Stimulated activated naive CD4-positive, alpha-beta T cell (primary cell): Measurements from ENCODE around the gene EOMES.
"Not testable (repeated sequence)": the region's sequence is repeated elsewhere in the genome, so short reads cannot be mapped to it uniquely, and the experiment has no call there.

Source experiments
- DNase-seq, 6 experiments: peaks; one replicate each; lab custom pipeline; 2025; lab: John Stamatoyannopoulos, UW

Gene EOMES

GRCh38 chr3:27721717-27722564 is at the start of gene EOMES:
EOMES (minus strand) TSS chr3:27722323; CDS start chr3:27722294, 29 bp downstream.
- peak; percentile 34 to 74 (median 58) for DNase-seq

DNA sequence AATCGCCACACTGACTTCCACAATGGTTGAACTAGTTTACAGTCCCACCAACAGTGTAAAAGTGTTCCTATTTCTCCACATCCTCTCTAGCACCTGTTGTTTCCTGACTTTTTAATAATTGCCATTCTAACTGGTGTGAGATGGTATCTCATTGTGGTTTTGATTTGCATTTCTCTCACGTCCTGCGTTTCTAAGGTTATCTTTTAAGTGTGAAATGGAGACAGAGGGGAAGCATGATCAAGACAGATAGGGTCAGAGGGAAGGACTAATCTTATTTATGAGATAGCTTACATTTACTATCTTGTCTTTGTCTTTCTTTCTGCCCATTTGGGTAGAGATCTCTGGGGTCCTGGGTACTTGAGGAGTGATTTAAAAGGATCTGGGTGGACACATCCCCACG is 48.3 kb upstream of the EOMES start:
- DNase-seq = not testable (repeated sequence)

- DNase-seq = no peak
These were observed 44.9 kb upstream of the EOMES start for GRCh38 chr3:27767000-27767399.

- no peak for DNase-seq
These were observed 36.0 kb upstream of the EOMES start for GRCh38 chr3:27758083-27758482.

- DNase-seq = no peak
These were observed 34.8 kb upstream of the EOMES start for GRCh38 chr3:27756877-27757276.

- DNase-seq = peak in 1 of 6 experiments; percentile 6
These were observed 30.8 kb upstream of the EOMES start for GRCh38 chr3:27752926-27753325.

- no peak for DNase-seq
These were observed 27.5 kb upstream of the EOMES start for GRCh38 chr3:27749643-27750042.

GRCh38 chr3:27746838-27747237 is 24.7 kb upstream of the EOMES start:
- no peak for DNase-seq

- DNase-seq = no peak
These were observed 18.7 kb upstream of the EOMES start for GRCh38 chr3:27740854-27741253.

GRCh38 chr3:27737091-27737490 is 15.0 kb upstream of the EOMES start:
- DNase-seq = no peak

DNA sequence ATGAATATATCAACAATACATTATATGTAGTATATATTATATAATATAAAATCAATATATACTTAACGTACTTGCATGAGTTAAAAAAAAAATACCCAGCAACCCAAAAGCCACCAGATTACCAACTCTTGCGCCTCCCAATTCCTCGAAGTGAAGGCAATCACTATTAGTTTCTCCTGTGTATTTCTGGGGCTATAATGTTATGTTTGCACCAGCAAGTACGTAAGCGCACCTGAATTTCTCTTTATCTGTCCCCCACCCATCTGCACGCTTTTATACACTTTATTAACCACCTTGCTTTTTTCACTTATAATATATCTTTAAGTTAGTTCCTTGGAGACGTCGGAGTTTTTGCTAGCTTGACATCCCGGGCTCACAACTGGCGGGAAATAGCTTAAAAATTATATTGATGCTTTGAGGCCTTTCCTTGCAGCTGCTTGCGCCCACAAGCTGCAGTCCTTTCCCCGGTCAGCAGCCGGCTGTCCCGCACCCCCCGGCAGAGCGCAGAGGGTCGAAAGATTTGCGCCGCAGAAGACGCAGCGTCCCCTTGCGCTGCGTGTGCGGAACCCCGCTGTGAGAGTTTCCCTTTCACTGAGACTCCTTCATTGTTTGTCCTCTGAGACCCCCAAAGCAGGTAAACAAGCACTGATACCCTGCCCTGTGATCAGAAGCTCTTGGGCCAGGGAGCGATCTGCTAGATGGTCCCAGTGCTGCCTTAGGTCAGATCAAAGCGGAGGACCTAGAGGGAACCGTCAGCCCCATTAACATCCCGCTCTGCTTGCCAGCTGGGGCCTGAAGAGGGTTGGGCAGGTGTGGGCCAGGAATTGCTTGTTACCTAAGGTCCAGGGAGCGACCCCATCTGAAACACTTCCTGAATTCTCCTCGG is 8.9 kb upstream of the EOMES start:
- peak in 1 of 6 experiments; percentile 8 for DNase-seq

DNA sequence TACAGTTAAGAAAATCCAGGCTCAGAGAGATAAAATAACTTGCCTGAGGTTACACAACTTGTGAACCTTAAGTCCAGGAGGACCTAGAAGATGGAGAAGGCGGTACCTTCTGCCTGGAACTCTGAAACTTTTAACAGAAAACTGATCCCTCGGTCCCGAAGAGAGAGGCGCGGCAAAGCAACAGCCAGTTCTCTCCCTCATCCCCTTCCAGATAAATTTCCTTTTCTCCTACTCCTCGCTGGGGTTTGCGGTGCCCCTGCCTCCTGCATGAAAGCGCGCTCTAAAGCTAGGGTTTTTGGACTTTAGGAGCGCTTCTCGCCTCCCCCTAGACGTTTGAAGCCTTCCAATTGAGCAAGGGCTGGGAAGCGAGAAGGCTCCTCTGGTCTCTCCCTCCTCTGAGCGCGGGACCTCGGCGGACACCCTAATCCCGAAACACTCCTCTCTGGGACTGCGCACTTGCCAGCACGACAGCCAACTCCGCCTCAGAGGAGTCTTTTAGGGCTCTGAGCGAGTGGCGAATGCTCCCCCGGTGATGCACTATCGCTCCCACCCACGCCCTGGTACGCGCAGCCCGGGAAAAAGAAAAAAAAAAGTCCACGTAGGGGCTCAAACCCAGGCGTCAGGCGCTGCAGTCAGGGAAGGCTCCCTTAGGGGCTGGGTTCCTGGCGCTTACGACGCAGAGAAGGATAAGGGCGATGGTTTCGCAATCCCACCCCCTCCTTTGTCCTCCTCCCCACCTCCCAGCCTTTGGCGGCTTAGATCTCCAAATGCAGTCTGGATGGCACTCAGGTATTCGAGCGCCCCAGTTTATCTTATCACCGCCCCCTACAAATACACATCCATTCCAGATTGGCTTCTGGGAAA is 7.9 kb upstream of the EOMES start:
- DNase-seq = peak in 1 of 6 experiments; percentile 14

DNA sequence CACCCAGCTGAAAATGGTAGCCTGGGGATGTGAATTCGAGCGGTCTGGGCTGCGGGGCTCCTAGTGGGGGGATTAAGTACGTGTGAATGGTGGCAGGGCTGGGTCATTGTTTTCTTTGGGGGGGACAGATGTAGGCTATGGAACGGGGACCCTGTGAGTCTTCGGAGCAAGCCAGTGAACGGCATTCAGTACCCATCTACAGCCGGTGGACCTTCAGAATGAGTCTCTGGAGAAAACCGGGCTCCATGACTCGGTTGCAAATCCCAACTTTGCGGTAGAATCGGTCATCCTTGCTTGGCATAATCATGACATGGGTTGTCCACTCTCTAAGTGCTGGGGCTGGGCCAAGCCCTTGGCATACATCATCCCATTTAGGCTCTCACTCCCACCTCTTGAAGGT is 7.2 kb upstream of the EOMES start:
- DNase-seq = peak in 1 of 6 experiments; percentile 13

DNA sequence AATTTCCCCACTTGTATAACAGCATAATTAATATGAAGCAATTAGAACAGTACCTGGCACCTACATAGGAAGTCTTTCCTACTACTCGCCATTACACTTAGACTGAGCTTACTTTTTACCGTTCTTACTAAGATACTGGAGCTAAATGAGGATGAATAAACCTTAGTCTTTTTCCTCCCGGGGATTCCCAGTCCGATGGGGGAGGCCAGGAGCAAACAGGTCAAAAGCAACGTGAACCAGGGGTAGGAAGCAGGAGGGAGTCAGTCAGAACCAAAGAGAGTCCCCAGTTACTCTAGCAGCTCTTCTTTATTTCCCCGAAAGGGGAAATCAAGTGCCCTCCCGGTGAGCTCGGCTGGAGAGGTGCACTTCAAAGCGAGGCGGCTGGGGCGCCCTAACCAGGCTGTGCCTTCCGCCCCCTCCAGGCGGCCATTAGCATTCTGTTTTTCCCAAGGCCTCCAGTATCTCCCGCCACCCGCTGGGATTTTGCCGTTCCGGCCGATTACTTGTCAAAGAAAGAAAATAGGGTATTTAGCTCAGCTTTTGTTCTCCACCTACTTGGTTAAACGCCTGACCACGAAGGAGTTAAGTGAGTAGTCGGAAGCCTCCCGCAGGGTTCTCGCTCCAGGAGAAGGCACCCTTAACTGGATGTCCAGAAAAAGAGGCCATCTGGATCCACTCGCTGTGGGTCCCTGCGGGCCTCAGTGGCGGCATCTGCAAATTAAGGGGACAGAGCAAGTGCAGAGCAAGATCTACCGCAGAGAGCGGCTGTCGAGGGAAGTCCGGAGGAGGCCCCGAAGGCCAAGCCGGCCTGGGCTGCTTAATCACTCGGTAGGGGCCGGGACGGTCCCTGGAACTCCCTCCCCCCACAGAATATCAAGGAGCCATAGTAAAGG is 6.3 kb upstream of the EOMES start:
- DNase-seq = peak in 1 of 6 experiments; percentile 25

GRCh38 chr3:27726240-27726639 is 4.1 kb upstream of the EOMES start:
- DNase-seq = no peak

DNA sequence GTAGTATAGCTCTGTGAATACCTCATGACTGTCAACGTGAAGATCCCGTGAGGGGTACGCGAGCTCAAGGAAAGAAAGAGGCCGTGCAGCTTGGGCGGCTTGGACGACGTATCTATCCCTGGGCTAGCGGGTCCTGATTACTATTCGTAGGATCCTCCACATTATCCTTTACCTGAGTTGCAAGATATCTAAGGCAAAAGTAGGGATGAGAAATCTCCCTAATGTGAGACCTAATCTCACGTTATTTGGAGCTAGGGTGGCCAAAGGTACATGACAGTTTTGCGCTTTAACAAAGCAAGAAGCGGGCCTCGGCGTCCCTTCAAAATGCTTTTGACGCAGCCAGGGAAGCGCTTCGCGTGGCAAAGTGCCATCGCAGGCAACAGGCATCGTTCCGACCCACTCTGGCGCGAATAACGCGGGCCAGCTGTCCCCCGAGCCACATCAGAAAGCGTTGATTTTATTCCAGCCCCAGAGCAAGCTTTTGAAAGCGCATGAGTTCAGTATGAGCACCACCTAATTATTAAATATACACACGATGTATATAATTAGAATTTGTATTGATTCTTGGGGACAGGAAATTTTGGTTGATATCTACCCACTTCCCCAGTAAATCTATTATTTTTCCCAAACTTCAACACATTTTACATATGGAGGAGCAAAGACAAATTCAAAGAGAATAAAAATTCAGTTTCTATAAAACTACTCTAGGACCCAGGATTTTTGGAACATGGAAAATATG is 2.5 kb upstream of the EOMES start:
- DNase-seq = no peak

GRCh38 chr3:27723815-27724458 is 1.8 kb upstream of the EOMES start:
- peak in 1 of 6 experiments; percentile 25 for DNase-seq

DNA sequence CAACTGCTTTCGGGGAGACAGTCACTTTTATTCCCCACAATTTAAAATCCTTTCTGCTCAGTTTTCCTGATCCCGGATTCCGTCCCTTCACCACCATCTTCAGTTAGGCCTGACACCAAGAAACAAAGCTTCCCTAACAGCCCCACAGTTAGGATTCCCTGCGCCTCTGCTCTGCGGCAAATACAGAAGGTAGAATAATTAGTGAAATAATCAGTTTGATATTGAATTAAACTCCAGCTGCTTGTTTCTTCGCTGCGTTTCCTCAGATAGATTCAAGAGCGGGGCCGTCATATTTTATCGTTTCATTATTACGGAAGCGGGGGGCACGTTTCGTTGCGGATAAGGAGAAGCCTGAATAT is 1.3 kb upstream of the EOMES start:
- no peak for DNase-seq

GRCh38 chr3:27723001-27723445 is 900 bp upstream of the EOMES start:
- peak in 1 of 6 experiments; percentile 39 for DNase-seq
